B cell (primary cell): ENCODE data around the gene GBP4. TPM values are rescaled to one million over a fixed set of nuclear protein-coding genes. Genes with fewer than 3 reads are reported as not detected.

Source experiments
- ATAC-seq: fragments of 200-7000 bp; cut with Tn5 transposase; one replicate; pipeline ENCODE4 v1.10.0; 2021; ENCODE audit warnings: low read depth, mild to moderate bottlenecking, moderate number of reproducible peaks, moderate library complexity
- CTCF ChIA-PET: fragments of 350-600 bp; sonication (Branson Sonifier 250); formaldehyde crosslinking; loops from one replicate; lab custom pipeline; 2021; ENCODE audit warnings: antibody characterized with exemption, inconsistent platforms; lab: Charles Lee
- POLR2A ChIA-PET: fragments of 350-600 bp; sonication (Branson Sonifier 250); formaldehyde crosslinking; loops from one replicate; lab custom pipeline; 2021; ENCODE audit warnings: antibody characterized with exemption; lab: Charles Lee
- DNase-seq: peaks from one replicate; pipeline ENCODE4 v3.0.0; 2013
- H2AFZ ChIP-seq: 2 replicates; pipeline ENCODE4 v1.6.1; 2012; ENCODE audit warnings: mild to moderate bottlenecking, low read depth, low read length; ENCODE audit not compliant: insufficient read depth, poor library complexity, severe bottlenecking
- H3K27ac ChIP-seq, 2 donors: 1 replicate in 1 of 2; 2 replicates in 1 of 2; pipeline ENCODE4 v1.5.1; 2012 to 2013; ENCODE audit warnings: low read length in 2 of 2, mild to moderate bottlenecking in 2 of 2, moderate library complexity in 1 of 2
- H3K27me3 ChIP-seq, 4 experiments: fragments of 200-600 bp in 1 of 4; sonication (generic) in 1 of 4; replicated peaks in 1 of 4; 1 replicate in 2 of 4; 2 replicates in 2 of 4; pipeline versions ENCODE4 v1.6.1 to v1.7.0; 2013 to 2016; ENCODE audit warnings: low read length in 3 of 4, mild to moderate bottlenecking in 2 of 4, mixed read lengths in 1 of 4, moderate library complexity in 1 of 4; ENCODE audit not compliant: insufficient read depth in 4 of 4, control insufficient read depth in 3 of 4; ENCODE audit errors: control extremely low read depth in 1 of 4
- H3K36me3 ChIP-seq, 2 experiments: replicated peaks in 1 of 2; 1 replicate in 1 of 2; 2 replicates in 1 of 2; pipeline versions ENCODE4 v1.6.1 to v1.7.1; 2013; ENCODE audit warnings: low read length in 1 of 2; ENCODE audit not compliant: insufficient read depth in 2 of 2, control insufficient read depth in 1 of 2; ENCODE audit errors: control extremely low read depth in 1 of 2, extremely low read depth in 1 of 2
- H3K4me1 ChIP-seq, 2 donors: fragments of 200-600 bp in 1 of 2; sonication (generic) in 1 of 2; 1 replicate in 1 of 2; 2 replicates in 1 of 2; pipeline versions ENCODE4 v1.5.1 to v1.6.1; 2013 to 2017; ENCODE audit warnings: low read length in 2 of 2; ENCODE audit not compliant: control insufficient read depth in 2 of 2, insufficient read depth in 2 of 2
- H3K4me2 ChIP-seq: replicated peaks from 2 replicates; pipeline ENCODE3; 2012; ENCODE audit warnings: mild to moderate bottlenecking, low read depth, low read length; ENCODE audit not compliant: poor library complexity, severe bottlenecking
- H3K4me3 ChIP-seq, 5 experiments: fragments of 200-600 bp in 1 of 5; sonication (generic) in 1 of 5; 1 replicate in 3 of 5; 2 replicates in 2 of 5; pipeline versions ENCODE4 v1.5.1 to v1.7.0; 2011 to 2016; ENCODE audit warnings: low read length in 4 of 5, mild to moderate bottlenecking in 4 of 5, low read depth in 2 of 5, control low read depth in 1 of 5, moderate library complexity in 1 of 5; ENCODE audit not compliant: insufficient read depth in 1 of 5; ENCODE audit errors: control extremely low read depth in 1 of 5, extremely low read depth in 1 of 5
- H3K79me2 ChIP-seq: fragments of 200-600 bp; sonication (generic); one replicate; pipeline ENCODE4 v1.6.0; 2016; ENCODE audit warnings: low read length; ENCODE audit not compliant: control insufficient read depth, insufficient read depth
- H3K9ac ChIP-seq: fragments of 200-600 bp; sonication (generic); 2 replicates; pipeline ENCODE4 v1.6.1; 2017; ENCODE audit warnings: mild to moderate bottlenecking, low read length, moderate library complexity
- H3K9me3 ChIP-seq, 3 donors: one replicate each; pipeline versions ENCODE4 v1.6.1 to v1.7.1; 2013; ENCODE audit warnings: low read length in 2 of 3; ENCODE audit not compliant: control insufficient read depth in 2 of 3, insufficient read depth in 1 of 3; ENCODE audit errors: control extremely low read depth in 1 of 3
- H4K20me1 ChIP-seq: 2 replicates; pipeline ENCODE4 v1.6.0; 2012; ENCODE audit warnings: mild to moderate bottlenecking, low read length; ENCODE audit not compliant: insufficient read depth, control insufficient read depth, poor library complexity, severe bottlenecking
- H3K27ac Mint-ChIP-seq: one replicate; pipeline ENCODE4 v1.8.0; 2021; ENCODE audit warnings: mixed read lengths
- H3K27me3 Mint-ChIP-seq: one replicate; pipeline ENCODE4 v1.8.0; 2021; ENCODE audit warnings: mixed read lengths
- H3K4me1 Mint-ChIP-seq: one replicate; pipeline ENCODE4 v1.8.0; 2021; ENCODE audit warnings: mixed read lengths
- H3K4me3 Mint-ChIP-seq: one replicate; pipeline ENCODE4 v1.8.0; 2021; ENCODE audit warnings: mixed read lengths
- H3K9me3 Mint-ChIP-seq: one replicate; pipeline ENCODE4 v1.8.0; 2022; ENCODE audit warnings: mixed read lengths; ENCODE audit not compliant: insufficient read depth
- CTCF ChIP-seq: fragments of 200-600 bp; IDR thresholded peaks from one replicate; pipeline ENCODE4 v1.8.0; 2022; ENCODE audit warnings: antibody characterized with exemption, mild to moderate bottlenecking
- EZH2 ChIP-seq: IDR thresholded peaks from 2 replicates; pipeline ENCODE4 v1.6.1; 2012; ENCODE audit warnings: borderline replicate concordance, low read depth, mild to moderate bottlenecking, moderate library complexity, low read length; ENCODE audit not compliant: insufficient read depth, poor library complexity, severe bottlenecking
- WGBS: methylation state at CpG from one replicate; pipeline ENCODE4 v1.1.5; 2013; ENCODE audit warnings: missing lambda C conversion rate; ENCODE audit not compliant: insufficient coverage; 5-methylcytosine and 5-hydroxymethylcytosine counted together
- intact Hi-C: fragments of 100-400 bp; cut with micrococcal nuclease; formaldehyde crosslinking; loops from one replicate; pipeline ENCODE4 v1.10.0; 2022
- polyA plus RNA-seq: library from polyadenylated mRNA; depleted of rRNA; stranded (reverse); fragments of >200 nt; gene quantifications from 2 replicates; pipeline ENCODE4 v1.2.3, GENCODE V29; 2012
- total RNA-seq, 2 donors: library from RNA; stranded (reverse); fragments of 120-200 nt in 1 of 2; gene quantifications; 1 replicate in 1 of 2; 2 replicates in 1 of 2; pipeline versions ENCODE4 v1.2.3 to v1.2.4, GENCODE V29; 2013 to 2022

Gene GBP4
- total and polyA plus RNA-seq, 2 donors (not counting 1 experiment from before 2014, with no cell fraction given) = 12.4 to 43.9 TPM

GRCh38 chr1:89166705-89167104, 32.0 kb downstream of the GBP4 start:
- Histone ChIP-seq H2AFZ (no peak overlapping the region), H3K79me2 (no peaks in the 10 kb centered on the region), H3K9ac (no peak overlapping the region), H3K4me2 (no peak overlapping the region), H3K4me1 (no peaks in the 10 kb centered on the region), H3K27ac (no peak overlapping the region), H3K27me3 (no peaks in the 10 kb centered on the region), H3K9me3 (no peaks in the 10 kb centered on the region), H3K36me3 (no peaks in the 10 kb centered on the region), H4K20me1 (no peaks in the 10 kb centered on the region), H3K4me3 (no peak overlapping the region)
- Mint-ChIP-seq H3K4me1 (peaks cover 9% of the 10 kb centered on the region), H3K9me3 (no peaks in the 10 kb centered on the region), H3K27ac (no peak overlapping the region), H3K27me3 (no peaks in the 10 kb centered on the region), H3K4me3 (no peak overlapping the region)
- POLR2A ChIA-PET = no interaction called here
- CTCF ChIA-PET = interaction anchor here (1.0 kb wide), 1 partner anchor 191 kb away, joined by 4 read pairs; no protein-coding TSS in a partner anchor
- TF ChIP-seq EZH2 (no peak), CTCF (no peak)
- no peak for ATAC-seq
- no peak for DNase-seq
- WGBS = no CpG with 5 or more reads among the region's 1 CpG
- intact Hi-C loops = no loop called here

- DNase-seq (no peak), ATAC-seq (no peak)
- no peak for TF ChIP-seq EZH2
- TF ChIP-seq CTCF = no peak
- Mint-ChIP-seq H3K27ac (no peak overlapping the region), H3K27me3 (no peaks in the 10 kb centered on the region), H3K4me1 (peaks cover 4% of the 10 kb centered on the region), H3K9me3 (no peaks in the 10 kb centered on the region), H3K4me3 (no peak overlapping the region)
- H3K4me1 ChIP-seq = no peaks in the 10 kb centered on the region
- no peaks in the 10 kb centered on the region for H3K9me3 ChIP-seq
- H3K27ac ChIP-seq = no peak overlapping the region
- H3K79me2 ChIP-seq = no peaks in the 10 kb centered on the region
- H3K4me3 ChIP-seq = no peak overlapping the region
- no peaks in the 10 kb centered on the region for H3K27me3 ChIP-seq
- ChIA-PET CTCF (no interaction called here), POLR2A (no interaction called here)
- H3K4me2 ChIP-seq = no peak overlapping the region
- no peaks in the 10 kb centered on the region for H4K20me1 ChIP-seq
- H2AFZ ChIP-seq = no peak overlapping the region
- intact Hi-C loops = no loop called here
- H3K36me3 ChIP-seq = no peaks in the 10 kb centered on the region
- H3K9ac ChIP-seq = no peak overlapping the region
- WGBS = no CpG with 5 or more reads among the region's 5 CpGs
Observed at GRCh38 chr1:89165811-89166210, 32.9 kb downstream of the GBP4 start.
